ENCODE data around the gene UNC5A.

UNC5A gene

DNA sequence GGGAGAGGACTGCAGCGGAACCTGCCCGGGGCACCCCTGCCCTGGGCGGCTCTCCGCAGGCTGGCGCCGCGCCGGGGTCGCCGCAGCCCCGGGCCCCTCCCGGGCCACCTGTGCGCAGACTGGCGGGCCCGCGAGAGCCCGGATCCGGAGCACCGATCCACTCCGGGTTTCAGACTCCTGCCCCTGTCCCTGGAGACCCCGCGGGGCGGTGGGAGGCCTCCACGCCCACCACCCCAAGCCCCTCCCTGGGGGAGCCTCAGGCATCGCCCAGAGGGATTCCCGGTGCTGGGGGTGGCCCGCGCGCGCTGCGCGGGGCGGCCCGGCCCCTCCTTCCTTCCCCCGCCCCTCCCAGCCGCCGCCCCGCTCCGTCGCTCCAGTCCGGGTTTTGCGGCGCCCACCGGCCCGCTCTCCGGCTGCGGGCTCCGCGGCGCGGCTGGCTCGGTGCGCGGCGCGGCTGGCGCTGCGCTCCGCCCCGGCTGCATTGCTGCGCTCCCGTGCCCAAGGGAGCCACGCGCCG lies at the start of gene UNC5A:
Gene UNC5A (plus strand): TSS at position 479 of the 517 bp plus-strand sequence. CDS start 192 bp downstream, outside the sequence.
- DNase-seq (ENCODE audit: insufficient read length, low spot score) (peak; percentile 48), FAIRE-seq (peak; percentile 26)

DNA sequence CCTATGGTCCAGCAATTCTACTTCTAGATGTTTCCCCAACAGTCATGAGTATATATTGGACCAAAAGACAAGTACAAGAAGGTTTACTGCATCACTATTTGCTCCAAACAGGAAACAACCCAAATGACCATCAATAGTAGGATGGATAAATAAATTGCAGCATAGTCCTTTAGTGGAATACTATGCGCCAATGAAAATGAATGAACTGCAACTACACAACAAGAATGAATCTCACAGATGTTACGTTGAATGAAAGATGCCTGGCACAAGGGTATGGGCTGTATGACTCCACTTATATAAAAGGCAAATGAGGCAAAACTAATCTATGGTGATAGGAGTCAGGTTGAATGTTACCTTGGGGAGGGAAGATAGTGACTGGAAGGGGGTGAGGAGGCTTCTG lies 48.6 kb upstream of the UNC5A start:
- FAIRE-seq = no peak
- no peak for DNase-seq (ENCODE audit: insufficient read length, low spot score)

- no peak for DNase-seq (ENCODE audit: insufficient read length, low spot score)
These were observed 47.9 kb upstream of the UNC5A start for GRCh38 chr5:176762489-176762888.

GRCh38 chr5:176765687-176766086 lies 44.7 kb upstream of the UNC5A start:
- no peak for FAIRE-seq
- no peak for DNase-seq (ENCODE audit: insufficient read length, low spot score)

More at GRCh38 chr5:176762489-176762888, 47.9 kb upstream of the UNC5A start:
- FAIRE-seq = no peak

- FAIRE-seq (no peak), DNase-seq (ENCODE audit: insufficient read length, low spot score) (no peak)
These were observed 42.0 kb upstream of the UNC5A start for GRCh38 chr5:176768174-176768970.

DNA sequence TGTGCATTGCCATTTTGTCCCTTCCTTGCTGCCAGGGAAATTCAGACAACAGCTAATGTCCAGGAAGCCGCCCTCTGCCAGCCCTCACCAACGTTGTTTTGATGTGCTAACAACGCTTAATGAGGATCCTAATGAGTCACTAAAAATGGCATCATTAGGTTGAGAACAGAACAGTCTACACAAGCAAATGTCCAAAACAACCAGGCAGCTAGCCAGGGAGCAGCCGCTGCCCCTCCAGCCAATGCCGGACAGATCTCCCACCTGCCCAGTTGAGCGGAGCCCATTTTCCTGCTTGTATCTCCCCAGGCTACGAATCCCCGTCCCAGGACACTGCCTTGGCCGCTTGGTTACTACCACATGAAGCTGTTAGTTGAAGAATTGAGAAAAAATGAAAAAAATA lies 40.4 kb upstream of the UNC5A start:
- FAIRE-seq (no peak), DNase-seq (ENCODE audit: insufficient read length, low spot score) (no peak)

- DNase-seq (ENCODE audit: insufficient read length, low spot score) (no peak), FAIRE-seq (no peak)
These were observed 39.9 kb upstream of the UNC5A start for GRCh38 chr5:176770431-176770830.

GRCh38 chr5:176771102-176771845 lies 39.1 kb upstream of the UNC5A start:
- no peak for DNase-seq (ENCODE audit: insufficient read length, low spot score)
- no peak for FAIRE-seq

GRCh38 chr5:176772271-176773210 lies 37.8 kb upstream of the UNC5A start:
- no peak for DNase-seq (ENCODE audit: insufficient read length, low spot score)

GRCh38 chr5:176773408-176774035 lies 36.8 kb upstream of the UNC5A start:
- FAIRE-seq = no peak
- no peak for DNase-seq (ENCODE audit: insufficient read length, low spot score)

More at GRCh38 chr5:176772271-176773210, 37.8 kb upstream of the UNC5A start:
- no peak for FAIRE-seq

- DNase-seq (ENCODE audit: insufficient read length, low spot score) (no peak), FAIRE-seq (no peak)
These were observed 35.9 kb upstream of the UNC5A start for GRCh38 chr5:176774216-176775171.

GRCh38 chr5:176775409-176775808 lies 35.0 kb upstream of the UNC5A start:
- no peak for FAIRE-seq
- no peak for DNase-seq (ENCODE audit: insufficient read length, low spot score)

DNA sequence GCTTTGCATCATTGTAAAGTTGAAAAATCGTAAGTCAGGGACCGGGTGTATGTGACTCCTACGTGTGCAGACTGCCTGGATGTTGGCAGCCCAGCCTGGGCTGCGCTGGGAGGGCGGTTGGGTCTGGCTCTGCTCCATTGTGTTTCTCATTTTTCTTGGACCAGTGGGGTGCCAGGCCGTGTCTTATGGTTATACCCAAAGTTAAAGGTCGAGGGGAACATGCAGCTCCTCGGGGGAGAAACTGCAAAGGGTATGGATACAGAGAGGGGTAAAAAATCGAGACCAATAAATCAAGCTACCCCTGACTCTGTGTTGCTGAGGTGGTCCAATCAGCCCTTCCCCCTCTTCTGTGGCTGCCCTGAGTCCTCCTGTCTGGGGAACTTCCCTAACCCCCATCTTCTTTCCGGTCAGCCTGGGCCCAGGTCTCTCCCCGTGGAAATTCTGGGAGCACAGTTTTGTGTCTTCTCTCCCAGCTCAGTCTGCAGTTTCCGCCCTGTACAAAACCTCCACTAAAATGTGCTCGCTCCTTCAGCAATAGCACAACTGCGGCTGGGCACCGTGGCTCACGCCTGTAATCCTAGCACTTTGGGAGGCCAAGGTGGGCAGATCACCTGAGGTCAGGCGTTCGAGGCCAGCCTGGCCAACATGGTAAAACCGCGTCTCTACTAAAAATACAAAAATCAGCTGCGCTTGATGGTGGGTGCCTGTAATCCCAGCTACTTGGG lies 34.1 kb upstream of the UNC5A start:
- DNase-seq (ENCODE audit: insufficient read length, low spot score) (no peak), FAIRE-seq (no peak)

- FAIRE-seq = no peak
- no peak for DNase-seq (ENCODE audit: insufficient read length, low spot score)
These were observed 33.4 kb upstream of the UNC5A start for GRCh38 chr5:176776916-176777315.

- DNase-seq (ENCODE audit: insufficient read length, low spot score) = no peak
- peak; percentile 31 for FAIRE-seq
These were observed 31.4 kb upstream of the UNC5A start for GRCh38 chr5:176778921-176779465.

DNA sequence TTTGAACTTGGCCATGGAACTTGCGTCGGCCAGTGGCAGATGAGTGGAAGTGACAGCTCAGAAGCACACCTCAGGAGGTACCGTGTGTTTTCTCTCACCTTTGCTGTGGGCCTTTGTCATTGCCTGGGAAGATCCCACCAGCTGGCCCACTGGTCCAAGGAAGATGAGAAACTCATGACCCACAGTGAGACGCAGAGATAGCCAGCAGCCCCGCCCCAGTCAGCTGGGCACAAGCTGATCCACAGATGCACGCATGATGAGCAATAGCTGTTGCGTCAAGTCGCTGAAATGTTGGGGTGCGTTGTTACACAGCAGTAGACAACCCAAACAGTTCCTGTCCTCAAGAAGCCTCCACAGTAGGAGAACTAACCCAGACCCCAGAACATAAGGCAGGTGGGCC lies 30.8 kb upstream of the UNC5A start:
- DNase-seq (ENCODE audit: insufficient read length, low spot score) = no peak
- no peak for FAIRE-seq

DNA sequence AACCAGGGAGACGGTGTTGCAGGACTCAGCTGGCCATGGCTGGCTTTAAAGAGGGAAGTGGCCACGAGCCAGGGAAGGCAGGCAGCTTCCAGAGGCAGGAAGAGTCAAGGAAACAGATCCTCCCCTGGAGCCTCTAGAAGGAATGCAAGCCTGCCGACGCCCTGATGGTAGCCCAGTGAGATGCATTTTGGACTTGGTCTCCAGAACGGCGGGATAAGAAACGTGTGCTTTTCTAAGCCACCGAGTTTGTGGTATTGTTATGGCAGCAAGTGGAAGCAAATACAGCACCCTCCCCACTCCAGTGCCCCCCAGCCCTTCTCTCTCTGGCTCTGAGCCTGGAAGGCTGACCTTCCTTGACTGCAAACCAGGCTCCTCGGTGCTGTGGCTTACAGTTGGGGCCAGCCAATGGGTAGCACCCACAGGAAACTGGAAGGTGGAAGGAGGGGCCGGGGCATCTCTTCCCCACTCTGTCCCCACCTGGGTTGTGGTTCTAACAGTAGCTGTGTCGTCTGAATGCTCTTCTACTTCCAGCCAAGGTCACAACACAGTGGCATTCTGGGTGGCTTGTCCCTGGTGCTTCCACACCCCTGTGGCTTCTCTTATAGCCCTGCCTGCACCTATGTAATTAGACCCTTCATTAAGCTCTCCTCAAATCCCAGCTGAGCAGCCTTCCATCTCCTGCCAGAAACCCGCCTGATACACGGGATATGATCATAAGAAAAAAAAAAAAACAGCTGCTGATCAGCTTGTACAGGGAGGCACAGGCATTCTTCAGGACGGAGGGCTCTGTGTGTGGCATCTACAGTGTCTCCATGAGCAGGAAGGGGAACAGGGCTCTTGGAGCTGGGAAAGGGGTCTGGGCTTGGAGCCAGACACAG lies 29.9 kb upstream of the UNC5A start:
- DNase-seq (ENCODE audit: insufficient read length, low spot score) (no peak), FAIRE-seq (no peak)

Measured in HTR-8/SVneo (cell line).